Ishikawa (cell line): ENCODE data around the gene COPS9.

Source experiments
- CEBPB ChIP-seq: IDR thresholded peaks from 2 replicates; pipeline ENCODE4 v1.6.1; 2012
- CREB1 ChIP-seq: IDR thresholded peaks from 2 replicates; pipeline ENCODE4 v1.6.1; 2012; ENCODE audit warnings: low read depth
- EGR1 ChIP-seq: IDR thresholded peaks from 2 replicates; pipeline ENCODE4 v1.6.1; 2012
- EP300 ChIP-seq: IDR thresholded peaks from 2 replicates; pipeline ENCODE4 v1.6.1; 2012; ENCODE audit warnings: borderline replicate concordance
- FOXM1 ChIP-seq: IDR thresholded peaks from 2 replicates; pipeline ENCODE4 v1.6.1; 2012; ENCODE audit warnings: low read depth, borderline replicate concordance
- NFIC ChIP-seq: IDR thresholded peaks from 2 replicates; pipeline ENCODE4 v1.6.1; 2012
- RAD21 ChIP-seq: IDR thresholded peaks from 2 replicates; pipeline ENCODE4 v1.6.1; 2012; ENCODE audit warnings: low read depth
- TAF1 ChIP-seq: IDR thresholded peaks from 2 replicates; pipeline ENCODE4 v1.6.1; 2012; ENCODE audit warnings: low read depth, mild to moderate bottlenecking
- TCF12 ChIP-seq: IDR thresholded peaks from 2 replicates; pipeline ENCODE4 v1.6.1; 2012; ENCODE audit warnings: low read depth
- TEAD4 ChIP-seq: IDR thresholded peaks from 2 replicates; pipeline ENCODE4 v1.6.1; 2012
- YY1 ChIP-seq: IDR thresholded peaks from 2 replicates; pipeline ENCODE4 v1.6.1; 2012; ENCODE audit warnings: low read depth
- ZBTB7A ChIP-seq: IDR thresholded peaks from 2 replicates; pipeline ENCODE4 v1.6.1; 2012; ENCODE audit warnings: low read depth
- TF ChIP-seq, protein P1 (sequence below): IDR thresholded peaks from 2 replicates; pipeline ENCODE4 v1.6.1; 2012
- TF ChIP-seq, protein P2 (sequence below): IDR thresholded peaks from 2 replicates; pipeline ENCODE4 v1.6.1; 2012; ENCODE audit warnings: low read depth, mild to moderate bottlenecking
- TF ChIP-seq, protein P3 (sequence below): IDR thresholded peaks from 2 replicates; pipeline ENCODE4 v1.6.1; 2012

The COPS9 gene

DNA sequence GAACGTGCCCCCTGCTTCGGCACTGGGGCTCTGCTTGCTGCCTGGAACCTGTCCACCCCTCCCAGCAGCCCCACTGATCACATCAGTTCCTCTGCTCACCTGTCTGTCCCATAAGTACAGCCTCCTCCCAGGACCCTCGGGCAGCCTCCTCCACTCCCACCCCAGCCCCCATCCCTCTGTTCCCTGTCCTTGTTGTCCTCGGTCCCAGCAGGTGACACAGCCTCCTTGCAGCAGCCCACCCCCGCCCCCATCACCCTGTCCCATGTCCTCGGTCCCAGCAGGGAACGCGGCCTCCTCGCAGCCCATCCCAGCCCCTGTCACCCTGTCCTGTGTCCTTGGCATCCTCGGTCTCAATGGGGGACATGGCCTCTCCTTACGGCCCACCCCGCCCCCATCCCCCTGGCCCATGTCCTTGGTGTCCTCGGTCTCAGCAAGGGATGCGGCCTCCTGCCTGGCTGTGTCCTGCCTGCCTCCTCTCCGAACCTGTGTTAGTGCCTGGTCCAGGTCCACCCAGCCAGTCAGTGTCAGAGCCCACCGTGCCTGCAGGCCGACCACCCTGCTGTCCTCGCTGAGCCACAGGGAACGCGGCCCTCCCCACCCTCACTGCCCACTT is 8.7 kb upstream of the COPS9 start:
- TF ChIP-seq YY1, result no peak
- TF ChIP-seq RAD21, result no peak
- TF ChIP-seq, protein P1, sequence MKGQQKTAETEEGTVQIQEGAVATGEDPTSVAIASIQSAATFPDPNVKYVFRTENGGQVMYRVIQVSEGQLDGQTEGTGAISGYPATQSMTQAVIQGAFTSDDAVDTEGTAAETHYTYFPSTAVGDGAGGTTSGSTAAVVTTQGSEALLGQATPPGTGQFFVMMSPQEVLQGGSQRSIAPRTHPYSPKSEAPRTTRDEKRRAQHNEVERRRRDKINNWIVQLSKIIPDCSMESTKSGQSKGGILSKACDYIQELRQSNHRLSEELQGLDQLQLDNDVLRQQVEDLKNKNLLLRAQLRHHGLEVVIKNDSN, result no peak
- no peak for TF ChIP-seq CREB1
- TF ChIP-seq TCF12, result no peak
- TF ChIP-seq EP300, result no peak
- TF ChIP-seq ZBTB7A, result no peak
- TF ChIP-seq NFIC, result no peak
- no peak for TF ChIP-seq EGR1
- TF ChIP-seq, protein P2, sequence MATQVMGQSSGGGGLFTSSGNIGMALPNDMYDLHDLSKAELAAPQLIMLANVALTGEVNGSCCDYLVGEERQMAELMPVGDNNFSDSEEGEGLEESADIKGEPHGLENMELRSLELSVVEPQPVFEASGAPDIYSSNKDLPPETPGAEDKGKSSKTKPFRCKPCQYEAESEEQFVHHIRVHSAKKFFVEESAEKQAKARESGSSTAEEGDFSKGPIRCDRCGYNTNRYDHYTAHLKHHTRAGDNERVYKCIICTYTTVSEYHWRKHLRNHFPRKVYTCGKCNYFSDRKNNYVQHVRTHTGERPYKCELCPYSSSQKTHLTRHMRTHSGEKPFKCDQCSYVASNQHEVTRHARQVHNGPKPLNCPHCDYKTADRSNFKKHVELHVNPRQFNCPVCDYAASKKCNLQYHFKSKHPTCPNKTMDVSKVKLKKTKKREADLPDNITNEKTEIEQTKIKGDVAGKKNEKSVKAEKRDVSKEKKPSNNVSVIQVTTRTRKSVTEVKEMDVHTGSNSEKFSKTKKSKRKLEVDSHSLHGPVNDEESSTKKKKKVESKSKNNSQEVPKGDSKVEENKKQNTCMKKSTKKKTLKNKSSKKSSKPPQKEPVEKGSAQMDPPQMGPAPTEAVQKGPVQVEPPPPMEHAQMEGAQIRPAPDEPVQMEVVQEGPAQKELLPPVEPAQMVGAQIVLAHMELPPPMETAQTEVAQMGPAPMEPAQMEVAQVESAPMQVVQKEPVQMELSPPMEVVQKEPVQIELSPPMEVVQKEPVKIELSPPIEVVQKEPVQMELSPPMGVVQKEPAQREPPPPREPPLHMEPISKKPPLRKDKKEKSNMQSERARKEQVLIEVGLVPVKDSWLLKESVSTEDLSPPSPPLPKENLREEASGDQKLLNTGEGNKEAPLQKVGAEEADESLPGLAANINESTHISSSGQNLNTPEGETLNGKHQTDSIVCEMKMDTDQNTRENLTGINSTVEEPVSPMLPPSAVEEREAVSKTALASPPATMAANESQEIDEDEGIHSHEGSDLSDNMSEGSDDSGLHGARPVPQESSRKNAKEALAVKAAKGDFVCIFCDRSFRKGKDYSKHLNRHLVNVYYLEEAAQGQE, result no peak
- no peak for TF ChIP-seq TAF1
- TF ChIP-seq CEBPB, result no peak

DNA sequence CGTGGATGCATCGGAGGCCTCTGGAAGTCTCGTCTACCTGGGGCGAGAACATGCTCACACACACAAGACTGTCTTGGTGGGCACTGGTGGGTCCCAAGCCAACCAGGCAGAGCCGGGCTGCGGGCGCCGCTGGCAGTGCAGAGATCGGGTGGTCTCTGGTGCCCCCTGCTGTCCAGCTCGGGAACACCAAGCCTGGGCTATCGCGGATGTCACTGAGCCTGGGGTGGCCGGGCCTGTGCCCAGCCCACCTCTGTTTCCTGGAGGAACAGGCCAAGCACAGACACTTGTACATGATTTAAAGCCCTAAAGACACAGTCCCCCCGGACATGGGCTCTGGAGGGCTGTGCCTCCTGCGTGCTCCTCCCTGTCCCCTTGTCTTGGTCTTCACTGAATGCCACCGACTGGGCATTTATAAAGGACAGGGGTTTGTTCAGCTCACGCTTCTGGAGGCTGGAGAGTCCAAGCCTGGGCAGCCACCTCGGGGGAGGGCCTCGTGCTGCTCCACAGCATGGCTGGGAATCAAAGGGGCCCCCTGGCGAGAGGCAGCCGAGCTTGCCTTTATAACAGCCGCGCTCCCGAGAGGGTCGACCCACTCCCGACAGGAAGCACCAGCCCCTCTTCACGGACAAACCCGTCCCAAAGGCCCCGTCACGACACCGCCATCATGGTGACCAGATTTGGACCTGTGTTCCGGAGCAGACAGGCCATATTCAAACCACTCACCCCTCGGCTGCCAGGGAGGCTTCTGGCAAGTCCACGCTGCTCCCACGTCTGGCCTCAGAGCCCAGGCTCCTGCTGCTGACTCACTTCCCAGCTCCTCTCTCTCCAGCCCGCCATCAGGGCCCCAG is 7.9 kb upstream of the COPS9 start:
- TF ChIP-seq RAD21 (peak; percentile 95), YY1 (no peak)

DNA sequence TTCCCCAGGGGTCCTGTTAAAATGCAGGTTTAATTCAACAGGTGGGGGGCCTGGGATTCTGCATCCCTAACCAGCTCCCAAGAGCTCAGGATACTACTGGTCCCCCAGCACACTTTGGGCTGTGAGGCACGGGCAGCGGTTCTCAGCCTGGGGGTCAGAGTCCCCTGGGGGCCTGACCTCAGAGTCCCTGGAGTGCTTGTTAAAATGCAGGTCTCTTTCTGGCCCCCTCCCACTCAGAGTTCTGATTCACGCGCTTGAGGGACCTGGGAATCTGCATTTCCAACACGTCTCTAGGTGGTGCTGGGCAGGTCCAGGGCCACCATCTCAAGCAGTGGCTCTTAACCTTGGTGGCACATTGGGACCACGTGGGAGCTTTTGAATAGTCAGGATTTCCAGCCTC is 7.2 kb upstream of the COPS9 start:
- TF ChIP-seq TCF12, result no peak
- TF ChIP-seq ZBTB7A, result no peak
- TF ChIP-seq TEAD4, result no peak
- TF ChIP-seq, protein P3, sequence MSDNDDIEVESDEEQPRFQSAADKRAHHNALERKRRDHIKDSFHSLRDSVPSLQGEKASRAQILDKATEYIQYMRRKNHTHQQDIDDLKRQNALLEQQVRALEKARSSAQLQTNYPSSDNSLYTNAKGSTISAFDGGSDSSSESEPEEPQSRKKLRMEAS, result no peak
- no peak for TF ChIP-seq TAF1
- TF ChIP-seq EP300, result no peak
- TF ChIP-seq, protein P2, result no peak
- no peak for TF ChIP-seq CEBPB
- TF ChIP-seq RAD21, result no peak
- TF ChIP-seq, protein P1, result no peak
- TF ChIP-seq EGR1, result no peak
- TF ChIP-seq FOXM1, result no peak
- TF ChIP-seq YY1, result no peak

DNA sequence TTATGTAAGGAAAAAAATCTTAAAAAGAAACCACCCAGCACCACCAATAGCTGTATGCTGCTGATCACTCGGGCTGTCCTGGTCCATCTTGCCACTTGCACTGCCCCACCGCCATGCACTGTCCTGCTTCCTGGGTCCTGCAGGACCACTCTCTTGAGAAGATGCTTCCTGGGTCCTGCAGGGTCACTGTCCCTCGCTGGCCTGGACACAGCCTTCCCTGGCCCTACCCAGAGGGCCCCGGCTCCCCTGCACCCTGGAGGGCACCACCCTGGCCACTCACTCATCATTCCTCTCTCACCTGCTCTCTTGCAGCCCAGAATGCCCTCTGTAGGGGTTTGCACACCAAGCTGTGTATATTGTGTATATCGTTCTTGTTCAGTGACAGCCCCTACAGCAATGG is 6.8 kb upstream of the COPS9 start:
- no peak for TF ChIP-seq CREB1

DNA sequence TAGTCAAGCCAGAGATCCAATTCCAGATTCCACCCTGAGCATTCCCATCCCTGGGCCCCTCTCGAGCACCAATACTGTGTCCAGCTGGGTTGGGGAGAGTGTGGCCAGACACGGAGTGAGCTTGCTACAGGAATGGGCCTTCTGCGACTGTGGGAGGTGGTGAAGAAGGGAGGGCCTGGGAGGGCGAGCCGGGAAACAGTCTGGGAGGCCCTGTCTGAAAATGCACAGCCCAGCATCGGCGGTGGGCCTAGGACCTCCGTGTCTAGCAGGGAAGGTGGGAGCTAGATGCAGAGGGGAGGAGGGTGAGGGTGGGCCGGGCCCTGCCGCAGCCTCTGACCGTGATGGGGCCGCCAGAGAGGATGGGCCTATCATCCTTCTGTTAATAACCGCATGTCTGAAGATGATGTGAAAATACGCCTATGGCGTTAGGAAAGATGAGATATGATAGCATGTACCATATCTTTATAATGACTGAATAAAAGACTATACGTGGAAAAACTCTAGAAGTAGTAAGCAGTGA is 6.2 kb upstream of the COPS9 start:
- TF ChIP-seq, protein P1, result no peak

DNA sequence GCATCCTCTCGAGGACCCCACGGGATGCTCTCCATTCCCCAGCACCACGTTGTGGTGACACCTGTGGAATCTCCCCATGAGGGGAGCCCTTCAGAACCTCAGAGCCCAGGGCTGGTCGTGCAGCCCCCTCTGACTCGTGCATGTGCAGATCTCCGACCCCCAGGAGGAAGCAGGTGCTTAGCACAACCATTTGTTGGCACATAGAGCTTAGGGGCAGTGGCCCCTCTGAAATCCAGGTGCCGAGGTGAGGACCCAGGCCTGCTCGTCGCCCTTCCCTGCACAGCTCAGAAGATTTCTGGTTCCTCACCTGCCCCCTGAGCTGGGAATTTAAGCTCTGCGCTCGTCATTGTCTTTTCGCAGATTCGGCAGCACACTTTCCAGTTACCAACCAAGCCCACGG is 5.6 kb upstream of the COPS9 start:
- TF ChIP-seq RAD21 (no peak), ZBTB7A (no peak), CREB1 (no peak), EP300 (no peak), TCF12 (no peak), TEAD4 (no peak), FOXM1 (no peak), CEBPB (no peak)
- TF ChIP-seq, protein P3, result no peak
- TF ChIP-seq, protein P2, result no peak
